Retina (tissue), 1 donor: ENCODE measurements around the gene KPNA3.
"Not testable (repeated sequence)": the region's sequence is repeated elsewhere in the genome, so short reads cannot be mapped to it uniquely, and the experiment has no call there.

Experiments used
- DNase-seq: peaks from one replicate; pipeline ENCODE4 v3.0.0-alpha.2; 2016

KPNA3 gene, protein sequence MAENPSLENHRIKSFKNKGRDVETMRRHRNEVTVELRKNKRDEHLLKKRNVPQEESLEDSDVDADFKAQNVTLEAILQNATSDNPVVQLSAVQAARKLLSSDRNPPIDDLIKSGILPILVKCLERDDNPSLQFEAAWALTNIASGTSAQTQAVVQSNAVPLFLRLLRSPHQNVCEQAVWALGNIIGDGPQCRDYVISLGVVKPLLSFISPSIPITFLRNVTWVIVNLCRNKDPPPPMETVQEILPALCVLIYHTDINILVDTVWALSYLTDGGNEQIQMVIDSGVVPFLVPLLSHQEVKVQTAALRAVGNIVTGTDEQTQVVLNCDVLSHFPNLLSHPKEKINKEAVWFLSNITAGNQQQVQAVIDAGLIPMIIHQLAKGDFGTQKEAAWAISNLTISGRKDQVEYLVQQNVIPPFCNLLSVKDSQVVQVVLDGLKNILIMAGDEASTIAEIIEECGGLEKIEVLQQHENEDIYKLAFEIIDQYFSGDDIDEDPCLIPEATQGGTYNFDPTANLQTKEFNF

DNA sequence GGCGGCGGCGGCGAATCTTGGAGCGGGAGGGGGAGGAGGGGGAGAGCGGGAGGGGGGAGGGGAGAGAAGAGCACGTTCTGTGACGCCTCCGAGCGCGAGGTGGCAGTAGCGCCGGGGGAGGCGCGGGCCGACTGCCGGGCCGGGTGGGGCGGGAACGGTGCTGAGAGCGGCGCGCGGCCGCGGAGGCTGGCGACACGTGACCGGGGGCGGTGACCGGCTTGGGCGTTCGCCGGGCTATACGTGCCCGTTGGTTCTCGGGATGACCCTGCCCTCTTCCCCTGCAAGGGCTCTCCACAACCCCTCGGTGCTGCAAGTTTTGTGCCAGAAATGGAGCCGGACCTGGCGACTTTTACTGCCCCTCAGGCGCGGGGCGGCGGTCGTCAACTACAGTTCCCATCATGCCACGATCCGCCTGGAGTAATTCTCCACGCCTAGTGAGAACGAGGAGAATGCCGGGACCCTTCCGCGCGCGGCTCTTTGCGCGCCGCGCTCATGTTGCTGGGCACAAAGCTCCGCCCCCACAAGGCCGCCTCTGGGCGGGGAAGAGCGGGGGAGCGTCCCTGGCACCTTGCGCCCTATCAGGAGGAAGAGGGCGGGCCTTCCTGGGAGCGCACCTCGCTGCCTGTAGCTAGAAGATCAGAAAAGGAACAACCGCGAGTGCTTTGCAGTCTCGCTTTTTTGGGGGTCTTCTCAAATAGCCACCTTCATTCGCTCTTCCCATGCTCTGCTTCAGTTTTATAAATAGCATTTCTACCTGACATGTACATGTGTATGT lies at the start of gene KPNA3:
Gene KPNA3, minus strand, starts transcription at position 133 of the 775 bp plus-strand sequence. CDS start 176 bp downstream, outside the sequence.
- DNase-seq, result peak; percentile 99

- DNase-seq, result no peak
Measured at GRCh38 chr13:49841964-49842363, 49.5 kb upstream of the KPNA3 start.

GRCh38 chr13:49840675-49841074 lies 48.2 kb upstream of the KPNA3 start:
- DNase-seq, result no peak

- no peak for DNase-seq
Measured at GRCh38 chr13:49840266-49840665, 47.8 kb upstream of the KPNA3 start.

DNA sequence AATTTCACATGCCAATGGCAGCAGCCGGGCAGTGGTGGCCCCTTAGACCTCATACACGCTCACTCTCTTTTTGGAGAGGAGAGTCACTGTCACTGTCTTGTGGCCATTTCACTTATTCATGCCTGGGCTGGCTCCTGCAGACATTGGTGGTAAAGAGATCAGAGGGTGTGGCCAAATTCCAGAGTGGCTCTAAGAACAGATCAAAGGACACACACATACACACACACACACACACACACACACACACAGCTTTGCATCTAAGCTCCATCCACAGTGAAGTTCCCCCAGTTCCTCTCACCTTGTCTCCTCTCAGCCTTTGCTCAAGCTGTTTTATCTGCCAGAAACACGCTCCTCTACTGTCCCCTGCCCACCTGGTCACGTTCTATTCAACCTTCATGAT lies 46.5 kb upstream of the KPNA3 start:
- DNase-seq, result no peak

- DNase-seq, result peak; percentile 42
Measured at GRCh38 chr13:49836516-49836915, 44.0 kb upstream of the KPNA3 start.

GRCh38 chr13:49833402-49833801 lies 40.9 kb upstream of the KPNA3 start:
- DNase-seq, result no peak

GRCh38 chr13:49831455-49831854 lies 39.0 kb upstream of the KPNA3 start:
- no peak for DNase-seq

DNA sequence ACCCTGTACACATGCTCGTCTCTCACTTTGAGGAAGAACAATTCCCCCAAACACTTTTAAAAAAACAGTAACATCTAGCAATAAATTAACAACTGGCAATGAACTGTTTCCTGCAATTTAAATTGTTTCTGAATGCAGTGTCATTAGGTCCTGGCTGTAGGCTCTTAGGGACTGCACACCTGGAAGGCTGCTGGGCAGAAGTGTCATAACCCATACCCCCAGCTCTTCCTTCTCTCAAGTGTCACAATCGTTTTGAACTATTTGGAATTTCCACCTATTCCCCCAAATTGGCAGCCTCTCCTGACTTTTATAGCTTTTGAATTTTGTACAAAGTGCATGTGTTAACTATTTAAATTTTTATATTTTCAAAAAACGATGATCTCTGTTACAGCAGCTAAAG lies 38.2 kb upstream of the KPNA3 start:
- no peak for DNase-seq

DNA sequence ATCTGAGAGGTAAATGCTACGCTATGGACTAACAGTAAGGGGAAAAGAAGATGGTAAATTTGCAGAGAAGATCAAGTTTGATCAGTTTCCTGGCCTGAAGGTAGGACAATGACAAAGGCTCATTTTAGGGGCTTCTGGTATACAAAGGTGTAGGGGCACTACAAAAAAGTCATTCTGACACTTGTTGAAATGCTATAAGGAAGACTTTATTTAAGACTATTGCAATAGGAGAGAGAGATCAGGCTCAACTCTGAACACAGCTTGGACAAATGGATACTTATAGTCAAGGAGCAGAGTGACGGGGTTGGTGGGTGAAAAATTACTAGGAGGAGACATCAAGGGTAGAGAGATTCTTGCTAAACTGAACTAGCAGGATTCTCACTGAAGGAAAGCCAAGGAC lies 37.2 kb upstream of the KPNA3 start:
- DNase-seq, result no peak

GRCh38 chr13:49828453-49828852 lies 36.0 kb upstream of the KPNA3 start:
- DNase-seq, result no peak

DNA sequence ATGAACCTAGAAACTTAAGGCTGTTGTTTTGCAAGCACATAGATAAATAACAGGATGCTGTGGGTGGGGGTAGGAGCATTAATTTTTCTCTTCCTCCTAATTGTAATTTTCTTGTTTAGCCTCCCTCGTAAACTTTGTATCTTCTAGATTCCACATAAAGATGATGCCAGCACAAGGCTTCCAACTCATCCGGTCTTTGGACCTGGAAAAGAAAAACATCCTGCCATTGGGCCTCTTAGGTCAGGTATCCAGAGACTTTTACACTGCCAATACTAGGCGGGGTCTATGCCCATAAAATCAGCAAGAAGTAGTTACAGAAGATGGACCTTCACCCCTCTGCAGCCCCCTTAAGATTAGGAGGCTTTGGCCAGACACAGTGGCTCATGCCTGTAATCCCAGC lies 35.4 kb upstream of the KPNA3 start:
- no peak for DNase-seq

DNA sequence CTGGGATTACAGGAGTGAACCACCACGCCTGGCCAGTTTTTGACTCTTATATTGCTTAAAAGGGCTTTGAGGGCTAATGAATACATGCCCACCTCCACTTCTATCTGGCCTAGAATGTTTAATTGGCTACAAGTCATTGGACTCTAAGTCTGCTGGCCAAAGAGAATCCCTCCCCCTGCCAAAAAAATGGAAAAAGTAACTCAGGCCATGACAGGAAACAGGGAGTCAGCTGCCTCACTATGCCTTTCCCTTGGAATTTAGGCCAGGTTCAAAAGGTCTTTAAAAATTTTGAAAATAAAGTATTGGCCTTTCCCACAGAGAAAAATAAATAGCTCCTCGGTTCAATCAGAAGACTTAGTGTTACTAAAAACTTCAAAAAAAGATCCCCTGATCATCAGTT lies 34.9 kb upstream of the KPNA3 start:
- DNase-seq, result no peak

DNA sequence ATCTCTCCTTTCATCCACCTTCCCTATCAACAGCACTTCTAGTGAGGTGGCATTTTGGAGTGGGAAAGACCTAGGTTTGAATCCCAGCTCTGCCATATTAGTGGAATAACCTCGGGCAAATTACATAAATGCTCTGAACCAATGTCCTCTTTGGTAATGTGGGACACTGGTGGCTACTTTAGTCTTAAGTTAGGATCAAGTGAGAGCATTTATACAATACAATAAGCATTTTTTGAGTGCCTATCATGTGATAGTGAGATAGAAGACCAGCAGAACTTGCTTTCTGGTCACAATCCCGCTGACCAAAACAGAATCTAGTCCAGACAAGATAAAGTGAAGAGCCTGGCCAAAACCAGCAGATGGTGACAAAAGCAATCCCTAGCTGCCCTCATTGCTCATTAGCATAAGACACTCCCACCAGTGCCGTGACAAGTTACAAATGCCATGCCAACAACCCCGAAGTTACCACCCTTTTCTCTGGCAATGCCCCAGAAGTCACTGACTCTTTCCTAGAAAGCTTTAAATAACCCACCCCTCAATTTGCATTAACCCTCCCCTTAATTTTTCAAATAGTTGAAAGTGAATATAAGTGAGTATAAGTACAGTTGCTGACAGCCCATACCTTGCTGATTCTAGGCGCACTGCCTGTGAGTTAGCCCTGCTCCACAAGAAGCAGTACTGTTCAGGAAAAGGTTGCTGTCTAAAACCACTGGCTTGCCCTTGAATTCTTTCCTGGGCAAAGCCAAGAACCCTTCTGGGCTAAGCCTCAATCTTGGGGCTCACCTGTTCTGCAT lies 28.9 kb upstream of the KPNA3 start:
- DNase-seq, result no peak

DNA sequence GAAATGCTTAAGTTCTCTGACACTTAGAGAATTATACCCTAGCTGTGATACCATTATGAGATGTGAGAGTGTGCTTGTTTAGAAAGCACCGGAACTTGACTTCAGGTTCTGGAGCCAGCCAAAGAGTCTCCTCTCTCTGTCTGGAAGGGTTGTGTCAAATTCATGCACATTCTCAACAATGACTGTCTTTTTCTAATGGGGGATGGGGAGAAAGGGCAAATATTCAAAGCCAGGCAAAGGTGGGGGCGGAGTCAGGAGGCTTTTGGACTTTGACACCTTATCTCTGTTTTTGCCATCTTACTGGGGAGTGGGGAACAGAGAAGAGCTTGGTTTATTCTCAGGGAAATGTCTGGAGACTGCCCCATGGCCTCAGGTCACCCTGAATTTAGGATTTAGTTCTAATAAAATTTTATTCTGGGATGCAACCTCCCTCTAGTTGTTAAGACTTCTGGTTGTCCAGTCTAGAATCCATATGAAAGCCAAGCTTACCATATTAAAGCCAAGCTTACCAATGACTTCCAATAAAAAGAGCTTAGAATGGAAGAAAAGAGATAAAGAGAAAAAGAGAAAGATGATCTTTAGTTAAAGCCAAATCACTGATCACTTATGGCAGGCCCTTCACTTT lies 28.2 kb upstream of the KPNA3 start:
- DNase-seq, result no peak

GRCh38 chr13:49816047-49816446 lies 23.6 kb upstream of the KPNA3 start:
- DNase-seq, result not testable (repeated sequence)

GRCh38 chr13:49814551-49815270 lies 22.2 kb upstream of the KPNA3 start:
- no peak for DNase-seq

DNA sequence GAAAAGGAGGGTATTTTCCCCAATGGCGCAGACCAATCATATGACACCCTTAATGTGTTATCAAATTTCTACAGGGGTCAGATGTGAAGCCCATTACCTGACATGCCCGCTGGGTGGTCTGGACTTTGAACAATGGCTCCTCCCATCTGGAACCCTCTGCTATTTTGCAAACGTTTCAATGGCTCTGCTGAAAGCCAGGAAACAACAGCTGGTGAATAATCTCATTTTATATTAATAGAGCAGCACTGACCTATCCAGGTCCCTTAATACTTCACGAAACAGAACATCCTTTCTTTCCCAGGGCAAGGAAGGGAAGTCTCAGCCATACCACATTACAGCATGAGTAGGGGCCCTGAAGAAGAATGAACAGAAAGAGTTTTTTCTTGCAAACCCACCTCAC lies 20.3 kb upstream of the KPNA3 start:
- no peak for DNase-seq

GRCh38 chr13:49811527-49811908 lies 19.0 kb upstream of the KPNA3 start:
- no peak for DNase-seq

- DNase-seq, result no peak
Measured at GRCh38 chr13:49810567-49811526, 18.4 kb upstream of the KPNA3 start.

DNA sequence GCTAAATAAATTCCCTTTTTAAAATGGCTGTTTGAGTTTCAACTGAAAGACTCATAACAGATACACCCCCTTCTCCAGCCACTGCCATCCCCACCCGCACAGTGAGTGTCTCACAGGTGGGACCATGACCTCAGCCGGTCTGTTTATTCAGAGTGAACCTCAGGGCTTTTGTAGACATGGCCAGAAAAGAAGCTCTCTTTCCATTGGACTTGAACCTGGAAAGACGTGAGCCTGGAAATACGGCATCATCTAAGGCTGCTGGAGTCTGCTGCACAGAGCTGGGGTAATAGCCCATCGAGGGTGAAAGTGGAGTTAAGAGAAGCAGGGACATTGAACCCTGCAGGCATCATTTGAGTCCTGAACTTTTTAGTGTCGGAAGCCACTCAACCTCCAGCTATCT lies 15.2 kb upstream of the KPNA3 start:
- DNase-seq, result no peak
